ENCODE results near the gene C8B.

The C8B gene

GRCh38 chr1:56922507-56922906 is 43.3 kb downstream of the C8B start:
- H3K4me3 ChIP-seq (ENCODE audit: low read length) = no peak overlapping the region
- H3K4me1 ChIP-seq (ENCODE audit: control insufficient read depth, insufficient read depth, low read length) = no peaks in the 10 kb centered on the region
- no peak overlapping the region for H3K9ac ChIP-seq (ENCODE audit: low read length)
- no peaks in the 10 kb centered on the region for H3K27me3 ChIP-seq (ENCODE audit: control insufficient read depth, insufficient read depth, low read length)
- H3K36me3 ChIP-seq (ENCODE audit: control insufficient read depth, insufficient read depth, low read length) = no peaks in the 10 kb centered on the region
- no peak overlapping the region for H3K27ac ChIP-seq (ENCODE audit: low read depth, low read length)

GRCh38 chr1:56922070-56922469 is 43.7 kb downstream of the C8B start:
- Histone ChIP-seq H3K27ac (ENCODE audit: low read depth, low read length) (no peak overlapping the region), H3K4me1 (ENCODE audit: control insufficient read depth, insufficient read depth, low read length) (no peaks in the 10 kb centered on the region), H3K36me3 (ENCODE audit: control insufficient read depth, insufficient read depth, low read length) (no peaks in the 10 kb centered on the region), H3K27me3 (ENCODE audit: control insufficient read depth, insufficient read depth, low read length) (no peaks in the 10 kb centered on the region), H3K4me3 (ENCODE audit: low read length) (no peak overlapping the region), H3K9ac (ENCODE audit: low read length) (no peak overlapping the region)

GRCh38 chr1:56921479-56921878 is 44.3 kb downstream of the C8B start:
- H3K27me3 ChIP-seq (ENCODE audit: control insufficient read depth, insufficient read depth, low read length) = no peaks in the 10 kb centered on the region
- no peak overlapping the region for H3K27ac ChIP-seq (ENCODE audit: low read depth, low read length)
- no peak overlapping the region for H3K4me3 ChIP-seq (ENCODE audit: low read length)
- no peaks in the 10 kb centered on the region for H3K4me1 ChIP-seq (ENCODE audit: control insufficient read depth, insufficient read depth, low read length)
- no peak overlapping the region for H3K9ac ChIP-seq (ENCODE audit: low read length)
- no peaks in the 10 kb centered on the region for H3K36me3 ChIP-seq (ENCODE audit: control insufficient read depth, insufficient read depth, low read length)

GRCh38 chr1:56920591-56921001 is 45.2 kb downstream of the C8B start:
- Histone ChIP-seq H3K36me3 (ENCODE audit: control insufficient read depth, insufficient read depth, low read length) (no peaks in the 10 kb centered on the region), H3K4me1 (ENCODE audit: control insufficient read depth, insufficient read depth, low read length) (no peaks in the 10 kb centered on the region), H3K27ac (ENCODE audit: low read depth, low read length) (no peak overlapping the region), H3K9ac (ENCODE audit: low read length) (no peak overlapping the region), H3K27me3 (ENCODE audit: control insufficient read depth, insufficient read depth, low read length) (no peaks in the 10 kb centered on the region), H3K4me3 (ENCODE audit: low read length) (no peak overlapping the region)

GRCh38 chr1:56917356-56917755 is 48.5 kb downstream of the C8B start:
- H3K4me1 ChIP-seq (ENCODE audit: control insufficient read depth, insufficient read depth, low read length) = no peaks in the 10 kb centered on the region
- H3K9ac ChIP-seq (ENCODE audit: low read length) = no peak overlapping the region
- H3K27me3 ChIP-seq (ENCODE audit: control insufficient read depth, insufficient read depth, low read length) = no peaks in the 10 kb centered on the region
- H3K36me3 ChIP-seq (ENCODE audit: control insufficient read depth, insufficient read depth, low read length) = no peaks in the 10 kb centered on the region
- no peak overlapping the region for H3K27ac ChIP-seq (ENCODE audit: low read depth, low read length)
- no peak overlapping the region for H3K4me3 ChIP-seq (ENCODE audit: low read length)

GRCh38 chr1:56916630-56917029 is 49.2 kb downstream of the C8B start:
- Histone ChIP-seq H3K4me3 (ENCODE audit: low read length) (no peak overlapping the region), H3K27me3 (ENCODE audit: control insufficient read depth, insufficient read depth, low read length) (no peaks in the 10 kb centered on the region), H3K27ac (ENCODE audit: low read depth, low read length) (no peak overlapping the region), H3K9ac (ENCODE audit: low read length) (no peak overlapping the region), H3K4me1 (ENCODE audit: control insufficient read depth, insufficient read depth, low read length) (no peaks in the 10 kb centered on the region), H3K36me3 (ENCODE audit: control insufficient read depth, insufficient read depth, low read length) (no peaks in the 10 kb centered on the region)

GRCh38 chr1:56915960-56916359 is 49.9 kb downstream of the C8B start:
- Histone ChIP-seq H3K9ac (ENCODE audit: low read length) (no peak overlapping the region), H3K36me3 (ENCODE audit: control insufficient read depth, insufficient read depth, low read length) (no peaks in the 10 kb centered on the region), H3K4me3 (ENCODE audit: low read length) (no peak overlapping the region), H3K27me3 (ENCODE audit: control insufficient read depth, insufficient read depth, low read length) (no peaks in the 10 kb centered on the region), H3K27ac (ENCODE audit: low read depth, low read length) (no peak overlapping the region), H3K4me1 (ENCODE audit: control insufficient read depth, insufficient read depth, low read length) (no peaks in the 10 kb centered on the region)

GRCh38 chr1:56912325-56912724 is 53.5 kb downstream of the C8B start:
- no peak overlapping the region for H3K9ac ChIP-seq (ENCODE audit: low read length)
- H3K36me3 ChIP-seq (ENCODE audit: control insufficient read depth, insufficient read depth, low read length) = no peaks in the 10 kb centered on the region
- H3K4me3 ChIP-seq (ENCODE audit: low read length) = no peak overlapping the region
- H3K27ac ChIP-seq (ENCODE audit: low read depth, low read length) = no peak overlapping the region
- H3K27me3 ChIP-seq (ENCODE audit: control insufficient read depth, insufficient read depth, low read length) = no peaks in the 10 kb centered on the region
- H3K4me1 ChIP-seq (ENCODE audit: control insufficient read depth, insufficient read depth, low read length) = no peaks in the 10 kb centered on the region

- no peaks in the 10 kb centered on the region for H3K4me1 ChIP-seq (ENCODE audit: control insufficient read depth, insufficient read depth, low read length)
- no peak overlapping the region for H3K9ac ChIP-seq (ENCODE audit: low read length)
- H3K4me3 ChIP-seq (ENCODE audit: low read length) = no peak overlapping the region
- H3K27ac ChIP-seq (ENCODE audit: low read depth, low read length) = no peak overlapping the region
- H3K27me3 ChIP-seq (ENCODE audit: control insufficient read depth, insufficient read depth, low read length) = no peaks in the 10 kb centered on the region
- H3K36me3 ChIP-seq (ENCODE audit: control insufficient read depth, insufficient read depth, low read length) = no peaks in the 10 kb centered on the region
Measured at GRCh38 chr1:56911098-56911938, 54.5 kb downstream of the C8B start.

GRCh38 chr1:56910441-56910985 is 55.3 kb downstream of the C8B start:
- Histone ChIP-seq H3K27me3 (ENCODE audit: control insufficient read depth, insufficient read depth, low read length) (no peaks in the 10 kb centered on the region), H3K36me3 (ENCODE audit: control insufficient read depth, insufficient read depth, low read length) (no peaks in the 10 kb centered on the region), H3K4me1 (ENCODE audit: control insufficient read depth, insufficient read depth, low read length) (no peaks in the 10 kb centered on the region), H3K9ac (ENCODE audit: low read length) (no peak overlapping the region), H3K27ac (ENCODE audit: low read depth, low read length) (no peak overlapping the region), H3K4me3 (ENCODE audit: low read length) (no peak overlapping the region)

- Histone ChIP-seq H3K36me3 (ENCODE audit: control insufficient read depth, insufficient read depth, low read length) (no peaks in the 10 kb centered on the region), H3K27me3 (ENCODE audit: control insufficient read depth, insufficient read depth, low read length) (no peaks in the 10 kb centered on the region), H3K27ac (ENCODE audit: low read depth, low read length) (no peak overlapping the region), H3K4me3 (ENCODE audit: low read length) (no peak overlapping the region), H3K4me1 (ENCODE audit: control insufficient read depth, insufficient read depth, low read length) (no peaks in the 10 kb centered on the region), H3K9ac (ENCODE audit: low read length) (no peak overlapping the region)
Measured at GRCh38 chr1:56908619-56909221, 57.1 kb downstream of the C8B start.

GRCh38 chr1:56905667-56906066 is 60.1 kb downstream of the C8B start:
- Histone ChIP-seq H3K9ac (ENCODE audit: low read length) (no peak overlapping the region), H3K27ac (ENCODE audit: low read depth, low read length) (no peak overlapping the region), H3K36me3 (ENCODE audit: control insufficient read depth, insufficient read depth, low read length) (no peaks in the 10 kb centered on the region), H3K4me1 (ENCODE audit: control insufficient read depth, insufficient read depth, low read length) (no peaks in the 10 kb centered on the region), H3K27me3 (ENCODE audit: control insufficient read depth, insufficient read depth, low read length) (no peaks in the 10 kb centered on the region), H3K4me3 (ENCODE audit: low read length) (no peak overlapping the region)

Data from rectal smooth muscle tissue (tissue), 1 donor.